ENCODE results near the gene SPCS2.
A peak's percentile ranks its signal among the peaks of the same experiment; 100 is the strongest.
"Not testable (repeated sequence)": the region's sequence is repeated elsewhere in the genome, so short reads cannot be mapped to it uniquely, and the experiment has no call there.

The SPCS2 gene

DNA sequence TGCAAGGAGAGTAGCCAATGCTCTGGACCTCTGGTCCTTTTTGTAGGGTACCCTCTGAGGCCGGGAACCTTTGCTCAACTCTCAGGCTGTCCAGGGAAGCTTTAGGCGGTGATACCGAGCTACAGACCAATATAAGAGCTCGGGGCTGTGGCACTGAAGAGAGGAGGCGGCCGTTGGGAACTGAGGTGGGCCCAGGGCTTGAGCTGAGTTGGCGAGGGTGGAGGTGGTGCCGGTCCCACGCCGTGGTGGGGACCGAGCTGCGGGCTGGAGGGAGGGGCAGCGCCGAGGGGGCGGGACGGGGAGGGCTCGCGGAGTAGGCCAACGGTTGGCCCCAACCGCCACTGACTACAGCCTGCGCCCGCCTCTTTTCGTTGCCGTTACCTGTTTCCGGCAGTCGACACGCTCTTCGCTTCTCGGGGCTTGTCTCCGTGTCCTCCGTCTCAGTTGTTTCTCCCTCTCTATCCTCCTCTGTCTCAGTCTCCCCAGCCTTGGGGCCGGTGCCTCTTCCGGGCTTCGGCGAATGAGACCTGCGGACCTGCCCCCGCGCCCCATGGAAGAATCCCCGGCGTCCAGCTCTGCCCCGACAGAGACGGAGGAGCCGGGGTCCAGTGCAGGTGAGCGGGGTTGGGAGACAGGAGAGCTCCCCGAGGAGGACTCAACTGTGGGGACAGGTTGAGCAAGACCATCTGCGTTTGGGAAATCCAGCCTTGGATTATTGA, 39.6 kb downstream of the SPCS2 start, which contains the start of gene NEU3:
TSS of gene NEU3 (plus strand) at position 393 of the 719 bp plus-strand sequence. CDS start at position 521, 128 bp downstream.
- peaks cover 5% of the 10 kb centered on the region for H3K36me3 Mint-ChIP-seq (ENCODE audit: insufficient read depth)

DNA sequence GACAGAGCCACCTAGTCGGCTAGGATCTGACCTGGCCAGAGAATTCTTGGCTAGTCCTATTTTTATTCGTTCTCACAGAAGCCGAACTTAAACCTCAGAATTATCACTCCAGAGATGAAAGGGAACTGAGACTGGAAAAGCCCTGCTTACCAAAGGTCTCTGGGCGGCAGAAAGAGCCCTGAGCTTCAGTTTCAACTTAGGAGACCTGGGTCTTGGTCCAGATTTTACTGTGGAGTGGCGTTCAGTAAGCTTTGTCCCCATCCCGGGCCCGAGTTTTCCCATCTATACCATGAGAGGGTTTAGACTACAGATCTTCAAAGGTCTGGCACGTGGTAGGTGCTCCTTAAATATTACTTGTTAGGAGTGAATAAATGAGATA, 40.2 kb downstream of the SPCS2 start:
- no peak for DNase-seq (ENCODE audit: low spot score in 2 of 2)

More for the DNA sequence above, 39.6 kb downstream of the SPCS2 start, which contains the start of gene NEU3:
- peak; percentile 99 for ATAC-seq (replicated peaks; ENCODE audit: extremely low read depth, poor library complexity, severe bottlenecking)
- Mint-ChIP-seq H3K4me1 (peaks cover 26% of the 10 kb centered on the region), H3K27me3 (no peaks in the 10 kb centered on the region), H3K9me3 (no peaks in the 10 kb centered on the region), H3K4me3 (peak within 1 kb of the TSS; percentile 91), H3K27ac (ENCODE audit: low read depth) (peak within 1 kb of the TSS; percentile 73)
- DNase-seq (ENCODE audit: low spot score in 2 of 2) = peak; percentile 50 to 61

DNA sequence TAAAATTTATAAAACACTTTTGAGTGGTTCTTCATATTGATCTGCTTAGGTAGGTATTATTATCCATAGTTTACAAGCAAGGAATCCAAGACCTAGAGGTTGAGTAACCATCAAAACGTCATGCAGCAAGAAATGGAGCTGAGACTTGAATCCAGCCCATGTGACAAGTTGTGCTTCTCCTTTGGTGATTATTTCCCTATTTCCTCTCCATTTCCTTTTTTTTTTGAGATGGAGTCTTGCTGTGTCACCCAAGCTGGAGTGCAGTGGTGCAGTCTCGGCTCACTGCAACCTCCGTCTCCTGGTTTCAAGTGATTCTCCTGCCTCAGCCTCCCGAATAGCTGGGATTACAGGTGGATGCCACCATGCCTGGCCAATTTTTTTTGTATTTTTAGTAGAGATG, 41.1 kb downstream of the SPCS2 start:
- DNase-seq (ENCODE audit: low spot score in 2 of 2); H3K36me3 Mint-ChIP-seq (ENCODE audit: insufficient read depth); H3K27me3 Mint-ChIP-seq; ATAC-seq (replicated peaks; ENCODE audit: extremely low read depth, poor library complexity, severe bottlenecking); H3K9me3 Mint-ChIP-seq: not testable (repeated sequence)
- Mint-ChIP-seq H3K4me1 (peaks cover 26% of the 10 kb centered on the region), H3K4me3 (peak overlapping the region; percentile 1), H3K27ac (ENCODE audit: low read depth) (peak overlapping the region; percentile 73)

More for the DNA sequence above, 40.2 kb downstream of the SPCS2 start:
- Mint-ChIP-seq H3K36me3 (ENCODE audit: insufficient read depth) (peaks cover 5% of the 10 kb centered on the region), H3K9me3 (no peaks in the 10 kb centered on the region), H3K4me3 (peak overlapping the region; percentile 91), H3K4me1 (peaks cover 26% of the 10 kb centered on the region), H3K27ac (ENCODE audit: low read depth) (peak overlapping the region; percentile 73), H3K27me3 (no peaks in the 10 kb centered on the region)
- no peak for ATAC-seq (replicated peaks; ENCODE audit: extremely low read depth, poor library complexity, severe bottlenecking)

DNA sequence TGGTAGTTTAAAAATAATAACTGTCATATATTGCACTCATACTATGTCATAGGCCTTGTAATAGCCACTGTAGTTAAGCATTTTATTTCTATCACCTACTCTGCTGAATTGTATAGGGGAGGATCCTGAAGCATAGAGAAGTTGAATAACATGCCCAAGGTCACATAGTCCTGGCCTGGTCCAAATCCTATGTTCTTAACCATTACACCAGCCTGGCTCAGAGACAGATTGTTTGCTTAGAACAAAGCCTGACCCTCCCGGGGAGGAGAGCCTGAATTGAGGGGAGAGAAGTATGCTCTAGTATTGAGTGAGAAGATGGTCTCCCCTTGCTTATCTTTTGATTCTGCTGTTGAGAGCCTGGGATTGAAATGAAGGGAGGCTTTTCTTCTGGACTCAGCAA, 41.9 kb downstream of the SPCS2 start:
- Mint-ChIP-seq H3K4me1 (peaks cover 26% of the 10 kb centered on the region), H3K27ac (ENCODE audit: low read depth) (no peak overlapping the region), H3K9me3 (no peaks in the 10 kb centered on the region), H3K36me3 (ENCODE audit: insufficient read depth) (peaks cover 8% of the 10 kb centered on the region), H3K27me3 (no peaks in the 10 kb centered on the region), H3K4me3 (no peak overlapping the region)
- ATAC-seq (replicated peaks; ENCODE audit: extremely low read depth, poor library complexity, severe bottlenecking) (no peak), DNase-seq (ENCODE audit: low spot score in 2 of 2) (no peak)

DNA sequence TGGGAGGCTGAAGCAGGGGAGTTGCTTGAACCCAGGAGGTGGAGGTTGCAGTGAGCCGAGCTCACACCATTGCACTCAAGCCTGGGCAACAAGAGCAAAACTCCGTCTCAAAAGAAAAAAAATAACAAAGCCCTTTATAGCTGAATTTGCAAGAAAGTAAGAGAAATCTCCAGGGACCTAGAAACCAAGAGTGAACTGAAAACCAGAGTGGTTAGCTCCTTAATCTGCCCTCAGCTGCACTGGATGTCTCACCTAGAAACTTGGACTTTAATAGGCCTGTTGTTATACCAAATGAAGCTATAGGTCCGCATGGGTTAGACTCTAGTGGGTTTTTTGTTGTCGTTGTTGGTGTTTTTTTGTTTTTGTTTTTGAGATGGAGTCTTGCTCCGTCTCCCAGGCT, 43.8 kb downstream of the SPCS2 start:
- Mint-ChIP-seq H3K27me3 (no peaks in the 10 kb centered on the region), H3K27ac (ENCODE audit: low read depth) (no peak overlapping the region), H3K4me3 (no peak overlapping the region), H3K4me1 (peaks cover 26% of the 10 kb centered on the region), H3K36me3 (ENCODE audit: insufficient read depth) (peaks cover 10% of the 10 kb centered on the region), H3K9me3 (no peaks in the 10 kb centered on the region)
- ATAC-seq (replicated peaks; ENCODE audit: extremely low read depth, poor library complexity, severe bottlenecking) (no peak), DNase-seq (ENCODE audit: low spot score in 2 of 2) (no peak)

DNA sequence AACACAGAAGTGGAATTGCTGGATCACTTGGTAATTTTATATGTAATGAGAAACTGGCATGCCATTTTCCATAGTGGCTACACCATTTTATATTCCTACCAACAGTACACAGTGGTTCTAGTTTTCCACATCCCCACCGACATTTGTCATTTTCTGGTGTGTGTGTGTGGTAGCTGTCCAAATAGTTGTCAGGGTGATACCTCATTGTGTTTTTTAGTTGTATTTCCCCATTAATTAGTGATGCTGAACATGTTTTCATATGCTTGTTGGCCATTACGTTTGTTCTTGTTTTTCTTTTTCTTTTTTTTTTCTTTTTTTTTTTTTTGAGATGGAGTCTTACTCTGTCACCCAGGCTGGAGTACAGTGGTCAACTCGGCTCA, 51.9 kb downstream of the SPCS2 start:
- H3K4me1 Mint-ChIP-seq = no peaks in the 10 kb centered on the region
- H3K9me3 Mint-ChIP-seq = no peaks in the 10 kb centered on the region
- ATAC-seq (replicated peaks; ENCODE audit: extremely low read depth, poor library complexity, severe bottlenecking) (no peak), DNase-seq (ENCODE audit: low spot score in 2 of 2) (no peak)
- peaks cover 6% of the 10 kb centered on the region for H3K36me3 Mint-ChIP-seq (ENCODE audit: insufficient read depth)
- H3K4me3 Mint-ChIP-seq = no peak overlapping the region
- H3K27ac Mint-ChIP-seq (ENCODE audit: low read depth) = no peak overlapping the region
- no peaks in the 10 kb centered on the region for H3K27me3 Mint-ChIP-seq

DNA sequence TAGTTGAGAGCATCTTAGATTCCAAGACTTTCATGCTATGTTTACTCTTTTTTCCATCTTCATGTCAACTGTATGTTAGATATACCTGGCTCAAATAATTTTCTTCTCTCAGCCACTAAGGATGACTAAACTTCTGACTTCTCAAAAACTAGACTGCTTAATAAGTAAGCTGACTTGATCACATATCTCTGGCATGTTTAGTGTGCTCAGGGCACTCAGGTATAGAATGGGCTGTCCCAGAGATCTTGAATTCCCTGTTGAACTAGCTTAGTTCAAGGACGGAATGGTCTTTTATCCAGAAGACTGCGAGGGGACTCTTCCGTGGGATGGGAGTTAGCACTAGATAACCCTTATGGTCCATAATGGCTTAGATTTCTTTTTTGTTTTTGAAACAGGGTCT, 52.6 kb downstream of the SPCS2 start:
- Mint-ChIP-seq H3K9me3 (no peaks in the 10 kb centered on the region), H3K27ac (ENCODE audit: low read depth) (no peak overlapping the region), H3K4me1 (no peaks in the 10 kb centered on the region), H3K36me3 (ENCODE audit: insufficient read depth) (peaks cover 4% of the 10 kb centered on the region), H3K4me3 (no peak overlapping the region), H3K27me3 (no peaks in the 10 kb centered on the region)
- no peak for ATAC-seq (replicated peaks; ENCODE audit: extremely low read depth, poor library complexity, severe bottlenecking)
- DNase-seq (ENCODE audit: low spot score in 2 of 2) = no peak

DNA sequence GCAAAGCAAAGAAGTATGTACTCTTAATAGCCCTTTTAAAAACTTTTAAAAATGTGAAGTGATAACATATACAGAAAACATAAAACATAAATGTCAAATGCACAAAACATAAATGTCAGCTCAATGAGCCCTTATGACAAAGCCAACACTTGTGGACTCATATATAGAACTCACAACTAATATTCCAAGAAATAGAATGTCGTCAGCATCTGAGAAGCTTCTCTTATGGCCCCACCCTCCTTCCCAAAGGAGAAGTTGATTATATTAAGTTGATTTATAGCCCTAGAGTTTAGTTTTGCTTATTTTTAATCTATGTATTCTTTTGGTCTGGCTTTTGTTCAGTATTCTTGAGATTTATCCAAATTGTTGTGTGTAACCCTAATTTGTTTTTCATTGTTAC, 53.5 kb downstream of the SPCS2 start:
- ATAC-seq (replicated peaks; ENCODE audit: extremely low read depth, poor library complexity, severe bottlenecking) = no peak
- Mint-ChIP-seq H3K4me1 (no peaks in the 10 kb centered on the region), H3K9me3 (no peaks in the 10 kb centered on the region), H3K4me3 (no peak overlapping the region), H3K36me3 (ENCODE audit: insufficient read depth) (peaks cover 4% of the 10 kb centered on the region), H3K27me3 (no peaks in the 10 kb centered on the region), H3K27ac (ENCODE audit: low read depth) (no peak overlapping the region)
- no peak for DNase-seq (ENCODE audit: low spot score in 2 of 2)

DNA sequence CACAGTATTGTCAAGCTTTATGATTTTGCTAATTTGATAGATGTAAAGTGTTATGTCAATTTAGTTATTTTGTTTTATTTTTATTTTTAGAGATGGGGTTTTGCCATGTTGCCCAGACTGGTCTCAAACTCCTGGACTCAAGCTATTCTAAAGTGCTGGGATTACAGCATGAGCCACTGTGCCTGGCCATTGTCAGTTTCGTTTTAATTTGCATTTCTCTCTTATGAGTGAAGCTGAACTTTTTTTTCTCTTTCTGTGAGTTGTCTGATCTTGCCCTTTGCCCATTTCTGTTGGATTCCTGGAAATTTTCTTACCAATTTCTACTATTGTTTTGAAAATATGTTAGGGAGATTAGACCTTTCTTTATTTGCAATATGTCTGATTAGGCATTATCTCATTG, 55.1 kb downstream of the SPCS2 start:
- Mint-ChIP-seq H3K9me3 (no peaks in the 10 kb centered on the region), H3K27ac (ENCODE audit: low read depth) (peak overlapping the region; percentile 58), H3K36me3 (ENCODE audit: insufficient read depth) (peaks cover 4% of the 10 kb centered on the region), H3K4me3 (no peak overlapping the region), H3K27me3 (no peaks in the 10 kb centered on the region), H3K4me1 (no peaks in the 10 kb centered on the region)
- ATAC-seq (replicated peaks; ENCODE audit: extremely low read depth, poor library complexity, severe bottlenecking) = no peak
- no peak for DNase-seq (ENCODE audit: low spot score in 2 of 2)

DNA sequence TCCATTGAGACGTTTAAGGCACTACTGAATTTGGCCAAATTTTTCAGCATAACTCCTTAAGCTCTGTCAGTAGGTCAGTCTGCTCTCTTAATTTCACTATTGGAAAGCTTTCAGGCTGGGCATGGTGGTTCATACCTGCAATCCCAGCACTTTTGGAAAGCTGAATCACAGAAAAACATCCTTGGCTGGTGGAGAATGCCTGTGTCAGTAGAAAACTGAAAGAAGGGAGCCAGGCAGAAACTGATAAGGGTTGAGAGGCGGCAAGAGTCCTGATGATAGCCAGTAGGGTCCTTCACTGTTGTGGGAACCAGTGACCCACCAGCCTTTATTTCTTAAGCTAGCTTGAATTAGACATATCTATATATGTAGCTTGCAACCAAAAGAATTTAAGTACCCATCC, 62.3 kb downstream of the SPCS2 start:
- Mint-ChIP-seq H3K4me1 (no peaks in the 10 kb centered on the region), H3K9me3 (no peaks in the 10 kb centered on the region), H3K27me3 (no peaks in the 10 kb centered on the region), H3K27ac (ENCODE audit: low read depth) (no peak overlapping the region), H3K4me3 (no peak overlapping the region), H3K36me3 (ENCODE audit: insufficient read depth) (peaks cover 4% of the 10 kb centered on the region)
- no peak for DNase-seq (ENCODE audit: low spot score in 2 of 2)
- ATAC-seq (replicated peaks; ENCODE audit: extremely low read depth, poor library complexity, severe bottlenecking) = no peak

DNA sequence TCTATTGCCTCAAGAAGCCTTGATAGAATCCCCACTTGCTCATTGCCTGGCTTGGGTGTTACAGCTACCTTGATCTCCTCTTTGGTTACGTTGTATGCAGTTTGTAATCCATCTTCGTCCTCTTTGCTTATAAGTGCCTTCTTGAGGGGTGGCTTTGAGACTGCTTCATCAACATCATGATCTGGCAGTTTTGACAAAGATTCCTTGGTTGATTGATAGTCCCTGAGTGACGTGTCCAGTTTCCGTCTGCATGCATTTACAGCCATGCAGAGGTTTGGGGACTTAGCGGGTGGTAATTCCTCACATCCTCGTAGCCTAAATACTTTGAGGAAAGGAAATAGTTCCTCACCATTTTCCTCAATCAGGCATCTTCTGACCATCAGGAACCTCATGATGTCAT, 62.8 kb downstream of the SPCS2 start:
- no peaks in the 10 kb centered on the region for H3K9me3 Mint-ChIP-seq
- H3K27me3 Mint-ChIP-seq = no peaks in the 10 kb centered on the region
- H3K4me3 Mint-ChIP-seq = no peak overlapping the region
- DNase-seq (ENCODE audit: low spot score in 2 of 2) = no peak
- no peak overlapping the region for H3K27ac Mint-ChIP-seq (ENCODE audit: low read depth)
- peaks cover 4% of the 10 kb centered on the region for H3K36me3 Mint-ChIP-seq (ENCODE audit: insufficient read depth)
- no peak for ATAC-seq (replicated peaks; ENCODE audit: extremely low read depth, poor library complexity, severe bottlenecking)
- no peaks in the 10 kb centered on the region for H3K4me1 Mint-ChIP-seq

DNA sequence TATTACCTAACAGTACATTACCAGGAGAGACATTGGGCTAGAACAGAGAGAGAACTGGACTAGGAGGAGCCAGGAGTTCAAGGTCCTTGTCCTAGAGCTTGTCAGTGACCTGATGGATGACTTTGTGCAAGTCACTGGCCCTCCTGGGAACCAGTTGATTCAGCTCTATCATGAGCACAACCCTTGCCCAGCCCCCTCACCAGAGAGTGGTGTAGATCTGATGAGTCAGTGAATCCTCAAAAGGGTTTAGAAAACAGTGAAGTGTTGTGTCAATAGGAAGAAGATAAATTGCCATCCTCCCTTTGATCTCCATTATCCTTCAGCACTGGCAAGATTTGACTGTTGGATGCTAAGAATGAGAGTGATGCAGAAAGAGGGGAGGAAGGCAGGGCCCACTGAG, 64.0 kb downstream of the SPCS2 start:
- H3K4me1 Mint-ChIP-seq = no peaks in the 10 kb centered on the region
- no peaks in the 10 kb centered on the region for H3K27me3 Mint-ChIP-seq
- H3K4me3 Mint-ChIP-seq = no peak overlapping the region
- ATAC-seq (replicated peaks; ENCODE audit: extremely low read depth, poor library complexity, severe bottlenecking) (no peak), DNase-seq (ENCODE audit: low spot score in 2 of 2) (no peak)
- peaks cover 4% of the 10 kb centered on the region for H3K36me3 Mint-ChIP-seq (ENCODE audit: insufficient read depth)
- no peak overlapping the region for H3K27ac Mint-ChIP-seq (ENCODE audit: low read depth)
- H3K9me3 Mint-ChIP-seq = no peaks in the 10 kb centered on the region

DNA sequence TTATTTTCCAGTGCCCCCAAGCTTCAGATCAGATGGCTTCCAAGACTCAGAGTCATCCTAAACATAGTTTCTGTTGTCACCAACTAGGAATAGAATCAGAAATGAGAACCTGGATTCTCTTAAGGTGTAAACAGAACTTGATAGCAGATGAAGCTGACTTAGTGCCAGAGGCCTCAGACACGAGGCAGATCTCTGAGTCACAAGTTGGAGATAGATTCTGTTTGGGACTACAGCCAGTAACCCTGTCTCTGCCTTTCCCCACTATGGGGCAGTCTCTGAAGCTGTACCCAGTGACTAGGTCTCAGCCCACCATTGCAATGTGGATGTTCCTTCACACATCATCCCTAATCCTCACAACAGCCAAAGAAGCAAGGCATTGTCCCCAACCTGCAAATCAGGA, 65.1 kb downstream of the SPCS2 start:
- Mint-ChIP-seq H3K9me3 (no peaks in the 10 kb centered on the region), H3K27me3 (no peaks in the 10 kb centered on the region), H3K4me3 (no peak overlapping the region), H3K4me1 (no peaks in the 10 kb centered on the region), H3K36me3 (ENCODE audit: insufficient read depth) (peaks cover 4% of the 10 kb centered on the region), H3K27ac (ENCODE audit: low read depth) (no peak overlapping the region)
- no peak for ATAC-seq (replicated peaks; ENCODE audit: extremely low read depth, poor library complexity, severe bottlenecking)
- DNase-seq (ENCODE audit: low spot score in 2 of 2) = no peak
